Peyer's patch (tissue), 4 donors: Measurements from ENCODE around the gene IDH3G. TPM values are rescaled to one million over a fixed set of nuclear protein-coding genes. Genes with fewer than 3 reads are reported as not detected.

Source experiments
- DNase-seq, 3 donors: peaks; one replicate each; pipeline ENCODE4 v3.0.0-alpha.2; 2017 to 2019
- H3K27ac ChIP-seq, 4 donors: fragments of 200-600 bp; sonication (generic); one replicate each; pipeline ENCODE4 v1.5.1; 2016 to 2019
- H3K27me3 ChIP-seq, 2 donors: fragments of 200-600 bp; sonication (generic); one replicate each; pipeline ENCODE4 v1.5.1; 2019
- H3K36me3 ChIP-seq, 3 donors: fragments of 200-600 bp; sonication (generic); one replicate each; pipeline ENCODE4 v1.5.1; 2016 to 2019
- H3K4me1 ChIP-seq, 4 donors: fragments of 200-600 bp; sonication (generic); one replicate each; pipeline ENCODE4 v1.5.1; 2016 to 2019
- H3K4me3 ChIP-seq, 4 donors: fragments of 200-600 bp; sonication (generic); 1 replicate in 3 of 4; 2 replicates in 1 of 4; pipeline ENCODE4 v1.5.1; 2016 to 2019; ENCODE audit warnings: mild to moderate bottlenecking in 1 of 4
- H3K9me3 ChIP-seq, 4 donors: fragments of 200-600 bp; sonication (generic); one replicate each; pipeline ENCODE4 v1.5.1; 2016 to 2019; ENCODE audit warnings: mild to moderate bottlenecking in 1 of 4
- CTCF ChIP-seq, 6 experiments: fragments of 450-650 bp in 4 of 6; fragments of 200-600 bp in 2 of 6; sonication (generic) in 1 of 6; IDR thresholded peaks; one replicate each; pipeline ENCODE4 v1.5.1; 2017 to 2019; ENCODE audit warnings: antibody characterized with exemption in 6 of 6, mild to moderate bottlenecking in 3 of 6, moderate library complexity in 1 of 6
- POLR2A ChIP-seq, 2 donors: fragments of 450-650 bp; IDR thresholded peaks; one replicate each; pipeline ENCODE4 v1.5.1; 2017; ENCODE audit warnings: antibody characterized with exemption in 2 of 2, mild to moderate bottlenecking in 2 of 2, moderate library complexity in 2 of 2
- total RNA-seq, 4 donors: library from RNA; depleted of rRNA; stranded (reverse); fragments of >200 nt; gene quantifications; one replicate each; pipeline ENCODE4 v1.1.0, GENCODE V29; 2016

The IDH3G gene
- total RNA-seq, 4 donors from 2014 or later: 108 to 153 (median 126) TPM

- no peaks in the 10 kb centered on the region for H3K9me3 ChIP-seq
- H3K36me3 ChIP-seq: peaks cover 0 to 29% (median 0%) of the 10 kb centered on the region in 3 donors
- no peak overlapping the region for H3K4me3 ChIP-seq
- no peak for DNase-seq
- no peak overlapping the region for H3K27ac ChIP-seq
- no peaks in the 10 kb centered on the region for H3K27me3 ChIP-seq
- TF ChIP-seq CTCF (IDR thresholded peaks at IDR 0.05) (no peak), POLR2A (IDR thresholded peaks at IDR 0.05) (no peak)
- peaks cover 0 to 13% (median 5%) of the 10 kb centered on the region in 4 donors for H3K4me1 ChIP-seq
These were observed 11.3 kb downstream of the IDH3G start for GRCh38 chrX:153782871-153783270.

GRCh38 chrX:153782313-153782712 is 11.9 kb downstream of the IDH3G start:
- no peaks in the 10 kb centered on the region for H3K9me3 ChIP-seq
- H3K27ac ChIP-seq: no peak overlapping the region
- H3K36me3 ChIP-seq: peaks cover 0 to 24% (median 0%) of the 10 kb centered on the region in 3 donors
- DNase-seq: no peak
- H3K4me1 ChIP-seq: peaks cover 0 to 13% (median 5%) of the 10 kb centered on the region in 4 donors
- no peak overlapping the region for H3K4me3 ChIP-seq
- TF ChIP-seq CTCF (IDR thresholded peaks at IDR 0.05) (peak in 1 of 6 experiments; percentile 5), POLR2A (IDR thresholded peaks at IDR 0.05) (no peak)
- H3K27me3 ChIP-seq: no peaks in the 10 kb centered on the region

- H3K9me3 ChIP-seq: no peaks in the 10 kb centered on the region
- TF ChIP-seq CTCF (IDR thresholded peaks at IDR 0.05) (no peak), POLR2A (IDR thresholded peaks at IDR 0.05) (no peak)
- no peak for DNase-seq
- H3K27ac ChIP-seq: peak overlapping the region in 1 of 4 donors; percentile 50
- H3K36me3 ChIP-seq: peaks cover 0 to 17% (median 0%) of the 10 kb centered on the region in 3 donors
- H3K4me1 ChIP-seq: peaks cover 0 to 13% (median 5%) of the 10 kb centered on the region in 4 donors
- no peaks in the 10 kb centered on the region for H3K27me3 ChIP-seq
- H3K4me3 ChIP-seq: no peak overlapping the region
These were observed 12.6 kb downstream of the IDH3G start for GRCh38 chrX:153781428-153782047.

- no peak for DNase-seq
- Histone ChIP-seq H3K27ac (peak within 1 kb of the TSS in 1 of 4 donors; percentile 50), H3K9me3 (no peaks in the 10 kb centered on the region), H3K36me3 (peaks cover 0 to 10% (median 0%) of the 10 kb centered on the region in 3 donors), H3K4me3 (no peak within 1 kb of the TSS), H3K4me1 (peaks cover 0 to 13% (median 5%) of the 10 kb centered on the region in 4 donors), H3K27me3 (no peaks in the 10 kb centered on the region)
- TF ChIP-seq CTCF (IDR thresholded peaks at IDR 0.05): no peak
- TF ChIP-seq POLR2A (IDR thresholded peaks at IDR 0.05): no peak
These were observed 13.3 kb downstream of the IDH3G start, which contains the start of gene SRPK3 for GRCh38 chrX:153780678-153781427. TSS of gene SRPK3 (plus strand) at chrX:153781041. CDS start at chrX:153781087, 46 bp downstream.

GRCh38 chrX:153779891-153780677 is 14.1 kb downstream of the IDH3G start:
- H3K9me3 ChIP-seq: no peaks in the 10 kb centered on the region
- peaks cover 0 to 2% (median 0%) of the 10 kb centered on the region in 3 donors for H3K36me3 ChIP-seq
- DNase-seq: no peak
- no peak for TF ChIP-seq POLR2A (IDR thresholded peaks at IDR 0.05)
- TF ChIP-seq CTCF (IDR thresholded peaks at IDR 0.05): no peak
- peak overlapping the region in 1 of 4 donors; percentile 50 for H3K27ac ChIP-seq
- H3K4me3 ChIP-seq: no peak overlapping the region
- H3K27me3 ChIP-seq: no peaks in the 10 kb centered on the region
- H3K4me1 ChIP-seq: peaks cover 0 to 13% (median 5%) of the 10 kb centered on the region in 4 donors
